ENCODE measurements around the gene SLC25A24.
"Not testable (repeated sequence)": the region's sequence is repeated elsewhere in the genome, so short reads cannot be mapped to it uniquely, and the experiment has no call there.

The SLC25A24 gene

GRCh38 chr1:108199781-108200686 lies at the start of gene SLC25A24:
TSS of gene SLC25A24 (minus strand) at chr1:108200343. CDS start at chr1:108200138, 205 bp downstream.
- DNase-seq (ENCODE audit: insufficient read length, low spot score) (peak; percentile 56), FAIRE-seq (no peak)

DNA sequence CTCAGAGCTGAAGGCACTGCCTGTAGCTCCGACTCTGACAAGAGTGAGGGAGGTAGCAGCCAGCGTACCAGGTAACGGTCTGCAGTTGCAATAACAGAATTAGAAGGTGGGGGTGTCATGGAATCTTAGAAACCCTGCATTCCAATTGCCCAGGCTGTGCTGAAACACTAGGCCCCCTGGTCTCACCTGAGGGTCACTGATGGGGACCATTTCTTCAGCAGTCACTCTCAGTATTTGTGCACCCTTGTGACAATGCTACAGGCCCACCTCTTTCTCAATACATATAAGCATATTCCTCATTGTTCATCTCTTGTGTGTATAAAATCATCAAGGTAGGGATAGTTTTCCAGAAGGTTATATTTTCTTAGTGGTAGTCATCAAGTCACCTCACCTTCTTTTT lies 43.8 kb upstream of the SLC25A24 start, which contains the start of gene NBPF4:
Gene NBPF4 (minus strand): TSS at position 101 of the 400 bp plus-strand sequence. CDS start 315 bp downstream, outside the sequence.
- not testable (repeated sequence) for FAIRE-seq; DNase-seq (ENCODE audit: insufficient read length, low spot score)

DNA sequence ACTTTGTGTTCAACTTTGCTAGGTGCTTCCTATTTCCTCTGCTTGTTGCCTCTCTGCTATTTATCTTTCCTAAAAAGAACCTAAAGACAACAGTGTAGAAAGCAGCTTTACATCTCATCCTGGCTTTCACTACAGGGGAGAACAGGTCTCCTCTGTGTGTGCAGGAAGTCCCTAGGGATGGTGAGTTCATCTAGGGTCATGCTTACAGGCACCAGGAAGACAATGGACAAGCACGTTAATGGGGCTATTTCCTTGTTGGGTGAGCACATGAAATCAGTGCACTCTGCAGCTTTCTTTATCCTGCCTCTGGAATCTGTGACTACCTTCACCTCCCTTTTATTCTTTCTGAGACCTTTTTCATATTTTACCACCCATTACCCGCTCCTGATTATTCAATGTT lies 39.3 kb upstream of the SLC25A24 start:
- not testable (repeated sequence) for FAIRE-seq; DNase-seq (ENCODE audit: insufficient read length, low spot score)

DNA sequence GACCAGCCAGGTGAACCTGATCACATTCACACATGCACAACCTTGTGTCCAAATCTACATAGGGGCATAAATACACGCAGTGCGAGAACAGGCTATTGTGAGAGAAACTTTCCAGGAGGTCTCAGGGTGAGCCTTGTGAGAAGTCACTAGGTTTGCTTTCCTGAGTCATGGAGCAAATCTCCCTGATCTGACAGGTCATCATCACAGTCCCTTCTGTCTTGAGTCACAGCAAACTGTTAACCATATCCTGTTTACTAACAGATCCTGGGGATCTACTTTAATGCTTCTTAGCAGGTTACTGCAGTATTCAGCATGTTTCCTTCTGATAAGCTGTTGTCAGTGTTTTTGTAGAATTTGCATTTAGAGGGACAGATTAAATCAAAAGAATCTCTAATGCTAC lies 35.2 kb upstream of the SLC25A24 start:
- FAIRE-seq; DNase-seq (ENCODE audit: insufficient read length, low spot score): not testable (repeated sequence)

DNA sequence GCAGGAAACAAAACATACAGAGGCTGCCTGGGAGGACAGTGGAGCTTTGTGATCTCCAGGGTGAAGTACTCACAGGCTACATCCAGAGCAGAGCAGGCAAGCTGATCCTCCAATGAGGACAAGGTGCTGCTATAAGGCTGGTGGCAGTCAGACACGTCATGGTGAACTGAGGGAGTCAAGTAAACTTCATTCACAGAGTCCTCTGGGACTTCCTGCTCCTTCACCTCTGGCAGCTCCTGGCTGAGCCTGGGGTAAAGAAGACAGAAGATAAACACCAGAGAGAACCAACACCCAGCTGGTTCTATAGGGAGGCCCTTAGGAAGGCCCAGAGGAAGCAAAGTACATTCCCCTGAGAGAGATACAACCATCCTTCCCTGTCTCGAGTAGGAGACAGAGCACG lies 32.0 kb upstream of the SLC25A24 start:
- DNase-seq (ENCODE audit: insufficient read length, low spot score); FAIRE-seq: not testable (repeated sequence)

DNA sequence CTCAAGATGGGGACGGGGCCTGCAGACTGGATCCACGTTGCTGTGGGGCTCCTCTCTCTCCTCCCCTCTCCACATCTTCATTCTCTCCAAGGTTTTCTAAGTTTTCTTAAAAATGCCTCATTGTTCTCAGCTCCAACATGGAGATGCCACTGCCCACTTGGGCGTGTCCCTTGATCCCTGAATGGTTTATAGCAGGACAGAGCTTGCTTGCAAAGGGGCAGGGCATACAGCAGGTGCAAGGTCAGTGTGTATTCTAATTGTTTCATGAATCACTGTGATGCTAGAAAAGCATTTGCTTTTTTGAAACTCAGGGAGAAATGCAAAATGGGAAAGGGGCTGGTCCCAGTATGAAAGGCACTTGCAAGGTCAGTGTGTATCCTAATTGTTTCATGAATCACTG lies 29.8 kb upstream of the SLC25A24 start:
- not testable (repeated sequence) for DNase-seq (ENCODE audit: insufficient read length, low spot score); FAIRE-seq

- not testable (repeated sequence) for FAIRE-seq; DNase-seq (ENCODE audit: insufficient read length, low spot score)
These were observed 27.6 kb upstream of the SLC25A24 start for GRCh38 chr1:108227772-108228171.

DNA sequence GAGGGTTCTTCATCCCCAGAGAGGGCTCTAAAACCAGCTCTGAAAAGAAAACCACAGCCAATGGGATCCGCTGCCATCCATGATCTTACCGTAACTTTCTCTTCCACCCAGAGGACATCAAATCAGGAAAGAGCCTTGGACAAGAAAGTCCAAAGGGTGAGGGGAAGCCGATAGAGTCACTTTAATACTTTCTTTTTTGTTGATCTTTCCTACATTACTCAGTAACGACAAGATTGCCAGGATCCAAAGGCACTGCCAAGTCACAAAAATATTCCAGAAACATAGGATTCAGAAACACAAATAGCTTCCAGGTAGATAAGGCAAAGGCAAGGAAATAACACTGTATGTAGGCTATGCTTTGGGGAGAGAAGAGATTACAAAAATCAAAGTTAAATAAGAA lies 26.7 kb upstream of the SLC25A24 start:
- FAIRE-seq; DNase-seq (ENCODE audit: insufficient read length, low spot score): not testable (repeated sequence)

- FAIRE-seq; DNase-seq (ENCODE audit: insufficient read length, low spot score): not testable (repeated sequence)
These were observed 23.1 kb upstream of the SLC25A24 start for GRCh38 chr1:108223226-108223625.

- not testable (repeated sequence) for DNase-seq (ENCODE audit: insufficient read length, low spot score); FAIRE-seq
These were observed 17.5 kb upstream of the SLC25A24 start for GRCh38 chr1:108217515-108218174.

GRCh38 chr1:108217007-108217406 lies 16.9 kb upstream of the SLC25A24 start:
- not testable (repeated sequence) for DNase-seq (ENCODE audit: insufficient read length, low spot score); FAIRE-seq

- not testable (repeated sequence) for DNase-seq (ENCODE audit: insufficient read length, low spot score); FAIRE-seq
These were observed 16.1 kb upstream of the SLC25A24 start for GRCh38 chr1:108216028-108216890.

DNA sequence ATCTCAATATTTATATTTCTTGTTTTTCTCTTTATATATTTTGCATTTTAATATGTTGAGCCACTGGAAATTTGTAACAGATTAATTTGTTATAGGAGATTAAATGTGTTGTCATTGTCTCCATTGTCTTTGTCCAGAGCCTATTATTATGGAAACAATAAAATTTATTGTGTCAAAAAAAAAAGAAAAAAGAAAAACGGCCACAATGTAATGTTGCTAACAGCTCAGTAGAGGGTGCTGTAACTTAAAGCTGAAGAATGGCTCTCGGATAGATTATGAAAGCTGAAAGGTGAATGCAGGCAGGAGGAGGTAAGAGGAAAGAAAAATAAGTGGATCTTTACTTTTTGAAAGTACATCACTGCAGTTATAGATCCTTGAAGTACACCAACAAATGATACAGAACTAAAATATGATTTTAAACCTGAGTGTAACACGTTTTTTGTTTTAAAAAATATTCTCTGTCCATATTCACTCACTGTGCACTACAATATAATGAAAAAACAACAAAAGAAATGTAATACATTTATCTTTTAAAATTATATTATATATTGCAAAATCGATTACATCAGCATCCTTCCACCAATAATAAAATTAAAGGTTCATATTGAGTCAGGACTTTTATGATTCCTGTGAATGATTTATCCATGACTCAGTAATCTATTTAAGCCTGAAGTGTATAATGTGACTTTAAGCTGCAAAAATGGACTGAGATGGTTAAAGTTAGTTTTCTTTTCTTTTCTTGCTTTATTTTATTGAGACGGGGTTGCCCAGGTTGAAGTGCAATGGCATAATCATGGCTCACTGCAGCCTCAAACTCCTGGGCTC lies 14.7 kb upstream of the SLC25A24 start:
- DNase-seq (ENCODE audit: insufficient read length, low spot score); FAIRE-seq: not testable (repeated sequence)

DNA sequence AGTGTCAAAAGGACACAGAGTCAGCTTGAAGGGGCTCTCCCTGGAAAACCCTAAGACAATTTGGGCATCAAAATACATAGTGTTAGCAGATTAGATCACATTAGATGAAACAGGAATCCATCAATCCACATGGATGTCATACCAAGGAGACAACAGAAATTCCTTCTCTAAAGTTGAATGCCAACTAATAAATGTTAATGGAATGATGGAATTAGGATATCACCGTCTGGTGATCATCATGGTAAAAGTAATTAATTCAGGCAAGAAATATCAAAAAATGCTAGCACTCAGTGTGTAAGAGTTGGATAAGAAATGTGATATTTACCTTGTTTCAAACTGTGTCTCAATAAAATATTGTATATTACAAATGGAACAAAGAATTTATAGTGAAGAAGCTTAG lies 10.9 kb upstream of the SLC25A24 start:
- FAIRE-seq, result no peak

DNA sequence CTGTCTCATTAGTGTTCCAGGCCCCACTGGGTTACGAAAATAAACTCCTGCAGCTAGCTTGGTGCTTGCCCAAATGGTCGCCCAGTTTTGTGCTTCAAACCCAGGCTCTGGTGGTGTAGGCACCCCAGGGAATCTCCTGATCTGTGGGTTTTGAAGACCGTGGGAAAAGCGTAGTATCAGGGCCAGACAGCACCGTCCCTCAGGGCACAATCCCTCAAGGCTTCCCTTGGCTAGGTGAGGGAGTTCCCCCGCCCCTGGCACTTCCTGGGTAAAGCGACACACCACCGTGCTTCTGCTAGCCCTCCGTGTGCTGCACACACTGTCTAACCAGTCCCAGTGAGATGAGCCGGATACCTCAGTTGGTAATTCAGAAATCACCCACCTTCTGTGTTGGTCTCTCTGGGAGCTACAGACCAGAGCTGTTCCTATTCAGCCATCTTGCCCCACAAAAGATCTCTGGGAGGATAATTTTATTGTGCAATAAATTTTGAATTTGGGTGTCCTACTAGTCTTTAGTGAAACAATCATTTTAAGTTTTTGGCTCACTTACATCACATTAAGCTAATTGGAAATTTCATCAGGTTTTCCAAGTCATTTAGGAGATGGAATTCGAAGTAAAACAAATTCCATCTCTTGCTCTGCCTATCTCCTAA lies 9.4 kb upstream of the SLC25A24 start:
- FAIRE-seq (no peak), DNase-seq (ENCODE audit: insufficient read length, low spot score) (no peak)

More for the DNA sequence above, 10.9 kb upstream of the SLC25A24 start:
- no peak for DNase-seq (ENCODE audit: insufficient read length, low spot score)

GRCh38 chr1:108208724-108209446 lies 8.7 kb upstream of the SLC25A24 start:
- DNase-seq (ENCODE audit: insufficient read length, low spot score), result no peak
- no peak for FAIRE-seq

DNA sequence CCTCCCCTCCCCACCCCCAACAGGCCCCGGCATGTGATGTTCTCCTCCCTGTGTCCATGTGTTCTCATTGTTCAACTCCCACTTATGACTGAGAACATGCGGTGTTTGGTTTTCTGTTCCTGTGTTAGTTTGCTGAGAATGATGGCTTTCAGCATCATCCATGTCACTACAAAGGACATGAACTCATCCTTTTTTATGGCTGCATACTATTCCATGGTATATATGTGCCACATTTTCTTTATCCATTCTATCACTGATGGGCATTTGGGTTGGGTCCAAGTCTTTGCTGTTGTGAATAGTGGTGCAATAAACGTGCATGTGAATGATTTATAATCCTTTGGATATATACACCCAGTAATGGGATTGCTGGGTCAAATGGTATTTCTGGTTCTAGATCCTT lies 3.4 kb upstream of the SLC25A24 start:
- DNase-seq (ENCODE audit: insufficient read length, low spot score); FAIRE-seq: not testable (repeated sequence)

DNA sequence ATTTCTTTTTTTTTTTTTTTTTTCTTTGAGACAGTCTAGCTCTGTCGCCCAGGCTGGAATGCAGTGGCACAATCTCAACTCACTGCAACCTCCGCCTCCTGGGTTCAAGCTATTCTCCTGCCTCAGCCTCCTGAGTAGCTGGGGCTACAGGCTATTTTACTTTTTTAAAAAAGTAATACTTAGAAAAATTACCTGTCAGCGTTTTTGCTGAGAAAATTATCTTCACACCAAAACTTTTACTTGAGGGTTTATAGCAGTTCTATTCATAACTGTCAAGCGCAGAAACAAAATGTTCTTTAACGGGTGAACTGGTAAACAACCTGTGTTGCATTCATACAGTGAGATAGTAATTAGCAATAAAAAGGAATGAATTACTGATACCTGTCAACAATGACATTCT lies 1.5 kb upstream of the SLC25A24 start:
- FAIRE-seq, result no peak
- no peak for DNase-seq (ENCODE audit: insufficient read length, low spot score)

All from HTR-8/SVneo (cell line).